HPDE6-E6E7 (cell line): Measurements from ENCODE around the gene TRIM49D1.
"Not testable (repeated sequence)": the region's sequence is repeated elsewhere in the genome, so short reads cannot be mapped to it uniquely, and the experiment has no call there.

Experiments used
- DNase-seq: peaks from one replicate; pipeline ENCODE4 v3.0.0; 2011; ENCODE audit warnings: missing footprints; ENCODE audit errors: extremely low spot score

Gene TRIM49D1

GRCh38 chr11:89922195-89922660 lies at the start of gene TRIM49D1:
TSS of gene TRIM49D1 (minus strand) at chr11:89922245. CDS start at chr11:89917710, 4,535 bp downstream.
- no peak for DNase-seq

GRCh38 chr11:89965737-89966136 lies 43.7 kb upstream of the TRIM49D1 start, which contains the start of gene TRIM64:
TSS of gene TRIM64 (plus strand) at chr11:89966037. CDS start at chr11:89968504, 2,467 bp downstream.
- DNase-seq, result not testable (repeated sequence)

DNA sequence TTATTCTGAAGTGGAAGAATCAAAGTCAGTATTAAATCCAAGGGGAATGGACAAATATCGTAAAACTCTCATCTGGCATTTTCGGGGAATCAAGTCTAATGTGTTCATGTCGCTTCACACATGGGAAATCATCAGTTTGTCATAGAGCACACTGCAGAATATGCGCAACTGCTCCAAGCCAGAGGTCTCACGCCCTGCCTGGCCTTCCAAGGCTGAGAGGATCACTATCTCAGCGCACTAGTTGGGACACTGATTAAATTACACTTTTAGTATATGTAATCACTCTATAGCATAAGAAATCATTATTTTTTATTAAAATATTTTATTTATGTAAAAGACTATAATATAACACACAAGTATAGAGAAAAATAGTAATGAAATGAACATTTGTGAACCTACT lies 38.8 kb upstream of the TRIM49D1 start:
- DNase-seq, result not testable (repeated sequence)

- not testable (repeated sequence) for DNase-seq
These were observed 1.7 kb upstream of the TRIM49D1 start, which contains the start of gene TRIM49D2 for GRCh38 chr11:89923764-89924163. TSS of gene TRIM49D2 (plus strand) at chr11:89924064. CDS start at chr11:89926762, 2,698 bp downstream.

DNA sequence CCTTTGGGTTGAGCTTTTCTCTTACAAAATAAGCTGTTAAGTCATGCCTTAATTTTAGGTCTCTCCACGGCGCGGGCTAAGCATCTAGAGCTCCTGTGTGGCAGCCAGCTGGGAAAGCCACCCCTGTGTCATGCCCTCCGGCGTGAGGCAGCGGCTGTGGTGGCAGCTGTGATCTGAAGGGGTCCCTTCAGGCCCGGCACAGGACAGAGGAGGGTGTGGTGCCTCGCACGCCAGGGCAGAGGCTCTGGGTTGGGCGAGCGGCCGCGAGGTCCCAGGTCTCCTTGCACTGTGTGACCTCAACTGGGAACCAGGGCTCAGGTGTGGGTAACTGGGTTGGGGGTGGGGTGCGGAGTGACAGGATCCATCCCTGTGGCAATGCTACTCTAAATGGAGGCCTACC lies 21.2 kb downstream of the TRIM49D1 start:
- not testable (repeated sequence) for DNase-seq

GRCh38 chr11:89893245-89893644 lies 28.8 kb downstream of the TRIM49D1 start:
- DNase-seq, result not testable (repeated sequence)

- not testable (repeated sequence) for DNase-seq
These were observed 44.5 kb downstream of the TRIM49D1 start for GRCh38 chr11:89877511-89877910.

DNA sequence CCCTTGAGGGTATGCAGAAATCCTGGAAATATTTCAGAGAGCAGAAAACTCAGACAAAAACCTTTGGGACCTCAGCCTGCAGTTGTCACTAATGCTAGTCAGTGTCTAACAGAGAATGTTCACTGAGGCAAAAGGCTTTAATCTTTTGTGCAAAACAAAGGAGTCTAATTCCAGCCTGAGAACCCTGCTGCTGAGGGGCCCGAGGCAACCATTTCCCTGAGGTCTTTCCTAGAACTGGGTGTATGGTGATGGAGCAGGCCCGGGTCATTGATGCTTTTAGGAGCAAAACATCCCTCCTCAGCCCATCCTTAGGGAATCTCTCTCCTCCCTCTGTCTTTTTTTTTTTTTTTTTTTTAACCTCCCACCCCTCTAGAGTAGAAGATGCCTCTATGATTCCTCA lies 49.5 kb downstream of the TRIM49D1 start:
- not testable (repeated sequence) for DNase-seq

GRCh38 chr11:89865223-89865622 lies 56.8 kb downstream of the TRIM49D1 start:
- DNase-seq, result not testable (repeated sequence)

DNA sequence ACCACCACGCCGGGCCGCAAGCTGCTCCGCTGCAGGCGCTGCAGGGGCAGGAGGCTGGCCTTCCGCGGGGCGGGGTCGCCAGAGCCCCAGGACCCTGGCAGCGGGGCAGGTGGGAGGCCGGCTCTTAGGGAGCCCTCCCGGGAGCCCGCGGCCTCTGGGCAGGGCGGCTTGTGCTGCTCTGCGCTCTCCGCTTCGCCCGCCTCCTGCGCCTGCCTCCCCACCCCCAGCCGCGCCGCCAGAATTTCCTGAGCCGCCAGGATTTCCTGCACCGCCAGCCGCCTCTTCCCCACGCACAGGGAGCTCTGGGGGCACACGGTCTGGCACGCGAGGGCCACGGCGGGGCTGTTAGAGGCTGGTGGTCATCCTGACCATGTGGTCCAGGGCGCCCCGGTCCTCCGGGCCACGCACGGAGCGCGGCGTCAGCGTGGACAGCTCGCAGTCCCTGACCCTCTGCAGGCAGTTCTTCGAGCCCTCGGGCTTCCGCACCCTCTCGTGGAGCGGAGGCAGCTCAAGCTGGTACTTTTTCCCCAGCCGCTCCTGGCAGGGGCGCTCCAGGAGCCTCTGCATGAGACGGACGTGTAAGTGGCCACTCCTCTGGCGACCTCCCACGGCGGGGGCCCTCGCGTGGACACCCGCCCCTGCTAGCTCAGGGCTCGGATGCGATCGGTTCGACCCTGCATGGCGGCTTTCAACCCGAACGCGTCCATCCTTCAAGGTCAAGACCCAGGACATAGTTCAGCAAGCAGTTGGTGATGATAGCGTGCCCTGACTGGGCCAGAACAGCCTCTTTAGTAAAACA lies 57.9 kb downstream of the TRIM49D1 start:
- DNase-seq, result not testable (repeated sequence)
